ENCODE data around the gene HCFC1R1.

HCFC1R1 gene

DNA sequence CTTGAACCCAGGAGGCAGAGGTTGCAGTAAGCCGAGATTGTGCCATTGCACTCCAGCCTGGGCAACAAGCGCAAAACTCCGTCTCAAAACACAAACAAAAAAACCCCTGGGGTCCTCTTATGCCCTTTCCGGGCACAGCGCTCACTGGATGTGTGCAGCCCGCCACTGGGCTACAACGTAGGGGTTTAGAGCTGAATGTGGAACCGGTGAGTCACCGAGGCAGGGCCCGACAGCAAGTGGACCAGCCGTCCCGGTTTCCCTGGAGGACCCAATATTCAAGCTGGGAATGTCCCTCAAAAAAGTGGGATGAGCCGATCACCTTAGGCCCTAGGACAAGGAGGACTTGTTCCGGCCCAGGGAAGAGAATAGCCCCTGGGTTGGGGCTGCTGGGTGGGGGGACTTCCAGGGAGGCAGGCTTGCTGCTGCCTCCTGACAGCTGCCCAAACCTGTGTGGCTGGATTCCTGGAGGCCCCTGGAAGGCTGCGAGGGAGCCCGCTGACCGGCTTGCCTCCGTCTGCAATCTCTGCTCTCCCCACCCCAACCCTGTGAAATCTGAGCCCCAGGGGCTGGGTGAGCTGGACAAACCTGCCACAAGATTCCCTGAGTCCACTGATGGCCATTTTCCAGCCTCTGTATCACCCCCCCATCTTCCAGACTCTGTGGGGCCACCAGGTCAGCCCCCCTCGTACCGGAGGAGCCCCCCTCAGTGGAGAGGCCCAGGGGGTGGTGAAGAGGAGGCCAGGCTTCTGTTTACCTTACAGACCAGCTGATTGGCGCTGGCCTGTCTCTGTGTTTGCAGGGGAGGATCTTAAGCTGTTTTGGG, 14.0 kb downstream of the HCFC1R1 start:
- Histone ChIP-seq H3K4me3 (ENCODE audit: low read depth, low read length) (peak overlapping the region; percentile 35), H3K27me3 (ENCODE audit: control insufficient read depth, insufficient read depth, low read length) (no peaks in the 10 kb centered on the region), H3K4me1 (peaks cover 46% of the 10 kb centered on the region), H3K27ac (peak overlapping the region; percentile 98), H3K9ac (no peak overlapping the region), H2AFZ (peak overlapping the region; percentile 93), H3K36me3 (ENCODE audit: control insufficient read depth, insufficient read depth, low read length) (no peaks in the 10 kb centered on the region), H3K79me2 (peaks cover 5% of the 10 kb centered on the region), H3K4me2 (ENCODE audit: low read length) (peak overlapping the region; percentile 71), H3K9me3 (ENCODE audit: control insufficient read depth, low read length) (no peaks in the 10 kb centered on the region)
- TF ChIP-seq CTCF (IDR thresholded peaks at IDR 0.05): no peak

GRCh38 chr16:3008690-3009037, 15.1 kb downstream of the HCFC1R1 start:
- no peak overlapping the region for H3K4me3 ChIP-seq (ENCODE audit: low read depth, low read length)
- no peak overlapping the region for H3K9ac ChIP-seq
- H3K27me3 ChIP-seq (ENCODE audit: control insufficient read depth, insufficient read depth, low read length): no peaks in the 10 kb centered on the region

GRCh38 chr16:3007957-3008689, 15.6 kb downstream of the HCFC1R1 start:
- H3K79me2 ChIP-seq: peaks cover 5% of the 10 kb centered on the region
- H3K4me2 ChIP-seq (ENCODE audit: low read length): no peak overlapping the region
- H3K27ac ChIP-seq: no peak overlapping the region
- no peaks in the 10 kb centered on the region for H3K9me3 ChIP-seq (ENCODE audit: control insufficient read depth, low read length)
- H2AFZ ChIP-seq: no peak overlapping the region
- no peak overlapping the region for H3K4me3 ChIP-seq (ENCODE audit: low read depth, low read length)
- no peaks in the 10 kb centered on the region for H3K36me3 ChIP-seq (ENCODE audit: control insufficient read depth, insufficient read depth, low read length)
- peaks cover 40% of the 10 kb centered on the region for H3K4me1 ChIP-seq
- H3K27me3 ChIP-seq (ENCODE audit: control insufficient read depth, insufficient read depth, low read length): no peaks in the 10 kb centered on the region
- TF ChIP-seq CTCF (IDR thresholded peaks at IDR 0.05): no peak
- no peak overlapping the region for H3K9ac ChIP-seq

More at GRCh38 chr16:3008690-3009037, 15.1 kb downstream of the HCFC1R1 start:
- H3K4me1 ChIP-seq: peaks cover 46% of the 10 kb centered on the region
- H3K79me2 ChIP-seq: peaks cover 5% of the 10 kb centered on the region
- H3K9me3 ChIP-seq (ENCODE audit: control insufficient read depth, low read length): no peaks in the 10 kb centered on the region
- no peak for TF ChIP-seq CTCF (IDR thresholded peaks at IDR 0.05)
- no peak overlapping the region for H3K4me2 ChIP-seq (ENCODE audit: low read length)
- H3K36me3 ChIP-seq (ENCODE audit: control insufficient read depth, insufficient read depth, low read length): no peaks in the 10 kb centered on the region
- no peak overlapping the region for H2AFZ ChIP-seq
- H3K27ac ChIP-seq: peak overlapping the region; percentile 98

DNA sequence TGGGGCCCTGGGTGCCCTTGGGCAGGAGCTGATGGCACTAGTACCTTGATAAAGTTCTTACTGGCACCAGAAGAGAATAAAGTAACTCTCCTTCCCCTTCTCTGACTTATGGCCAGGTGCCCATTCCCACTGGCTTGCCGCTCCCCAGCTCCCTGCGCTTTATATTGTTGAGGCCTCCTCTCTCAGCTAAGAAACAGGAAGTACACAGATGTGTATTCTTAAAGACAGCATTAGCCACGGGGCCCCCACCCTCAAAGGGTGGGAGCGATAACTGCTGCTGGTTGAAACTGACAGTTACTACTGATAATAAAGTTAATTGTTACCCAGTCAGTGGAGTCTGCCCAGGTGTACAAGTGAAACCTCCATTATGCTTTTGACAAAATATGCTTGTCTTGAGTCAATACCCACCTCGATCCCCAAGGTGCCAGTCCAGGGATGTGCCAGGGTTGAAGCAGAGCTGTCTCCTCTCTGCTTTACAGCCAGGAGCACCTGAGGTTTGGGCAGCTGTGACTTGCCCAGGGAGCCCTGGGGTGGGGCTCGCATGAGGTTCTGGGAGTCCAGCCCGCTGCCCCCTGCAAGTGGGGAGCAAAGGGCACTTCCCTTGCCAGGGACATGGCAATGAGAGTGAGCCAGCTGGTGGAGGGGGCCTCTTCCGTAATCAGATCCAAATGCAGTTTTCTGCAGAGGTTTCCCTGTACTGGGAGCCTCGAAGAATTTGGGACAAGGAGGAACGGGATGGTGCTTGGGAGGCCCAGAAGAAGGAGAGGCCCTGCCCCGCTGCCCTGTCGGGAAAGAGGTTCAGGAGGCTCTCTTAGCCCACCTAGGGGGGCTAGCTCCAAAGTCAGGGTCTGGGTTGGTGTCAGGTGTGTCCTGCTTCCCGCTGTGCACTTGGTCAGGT, 16.4 kb downstream of the HCFC1R1 start:
- Histone ChIP-seq H3K4me1 (peaks cover 35% of the 10 kb centered on the region), H3K9me3 (ENCODE audit: control insufficient read depth, low read length) (no peaks in the 10 kb centered on the region), H3K27me3 (ENCODE audit: control insufficient read depth, insufficient read depth, low read length) (no peaks in the 10 kb centered on the region), H3K4me3 (ENCODE audit: low read depth, low read length) (no peak overlapping the region), H2AFZ (no peak overlapping the region), H3K9ac (no peak overlapping the region), H3K36me3 (ENCODE audit: control insufficient read depth, insufficient read depth, low read length) (no peaks in the 10 kb centered on the region), H3K4me2 (ENCODE audit: low read length) (no peak overlapping the region), H3K27ac (no peak overlapping the region), H3K79me2 (peaks cover 5% of the 10 kb centered on the region)
- no peak for TF ChIP-seq CTCF (IDR thresholded peaks at IDR 0.05)
